IPS-NIHi11 (cell line): ENCODE data around the gene PSMC3.

Source experiments
- DNase-seq: peaks from one replicate; pipeline ENCODE4 v3.0.0; 2012; ENCODE audit warnings: mixed read lengths, low spot score

The PSMC3 gene

DNA sequence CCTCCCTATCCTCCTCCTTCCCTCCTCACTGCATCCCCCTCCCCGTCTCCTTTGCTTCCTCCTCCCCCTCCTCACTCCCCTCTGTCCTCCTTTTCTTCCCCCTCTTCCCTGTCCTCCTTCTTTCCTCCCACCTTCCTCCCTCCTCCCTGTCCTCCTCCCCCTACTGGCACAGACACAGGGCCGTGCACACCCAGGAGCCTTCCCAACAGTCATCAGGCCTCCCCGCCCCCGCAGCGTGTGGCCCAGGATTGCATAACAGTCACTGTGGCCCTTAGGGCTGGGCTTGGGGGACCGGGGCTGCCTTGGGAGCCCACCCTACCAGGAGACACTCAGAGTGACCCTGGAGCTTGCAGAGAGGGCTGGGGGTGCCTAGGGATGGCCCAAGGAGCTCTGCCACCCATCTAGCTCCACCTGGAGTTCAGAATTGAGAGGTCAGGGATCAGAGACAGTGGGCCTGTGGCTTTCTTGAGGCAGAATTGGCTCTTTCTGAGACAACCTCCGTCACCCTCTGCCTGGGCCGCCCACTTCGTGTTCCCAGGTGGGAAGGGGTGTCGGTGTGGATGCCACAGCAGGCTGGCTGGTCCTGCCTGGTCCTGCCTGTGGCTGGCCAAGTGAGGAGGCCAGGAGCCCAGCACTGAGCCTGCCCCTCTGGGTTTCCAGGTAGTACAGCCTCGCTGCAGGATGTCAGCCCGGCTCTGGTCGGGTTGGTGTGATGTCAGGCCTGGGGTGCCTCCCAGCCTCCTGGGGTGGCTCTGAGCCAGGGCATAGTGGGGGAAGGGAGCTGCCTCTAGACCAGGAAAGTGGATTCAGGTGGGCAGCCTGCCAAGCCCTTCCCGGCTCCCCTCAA, 49.5 kb downstream of the PSMC3 start:
- no peak for DNase-seq

DNA sequence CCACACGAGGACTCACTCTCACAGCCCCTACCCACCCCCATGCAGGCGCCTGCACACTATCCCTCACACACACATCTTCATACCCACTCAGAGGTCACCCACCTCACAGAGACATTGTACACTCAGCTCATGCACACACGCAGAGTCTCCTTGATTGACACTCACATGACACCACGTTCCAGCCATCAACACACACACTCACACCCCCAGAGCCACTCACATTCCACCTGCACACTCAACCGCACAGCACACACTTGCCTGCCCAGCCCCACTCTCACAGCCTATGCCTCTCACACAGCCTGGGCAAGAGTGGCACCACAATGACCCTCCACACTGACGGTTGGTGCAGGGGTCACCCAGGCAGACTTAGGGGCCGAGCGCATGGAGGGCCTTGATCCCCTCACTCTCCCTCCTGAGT, 50.1 kb downstream of the PSMC3 start:
- DNase-seq = no peak

GRCh38 chr11:47375546-47376085, 50.6 kb downstream of the PSMC3 start:
- no peak for DNase-seq

DNA sequence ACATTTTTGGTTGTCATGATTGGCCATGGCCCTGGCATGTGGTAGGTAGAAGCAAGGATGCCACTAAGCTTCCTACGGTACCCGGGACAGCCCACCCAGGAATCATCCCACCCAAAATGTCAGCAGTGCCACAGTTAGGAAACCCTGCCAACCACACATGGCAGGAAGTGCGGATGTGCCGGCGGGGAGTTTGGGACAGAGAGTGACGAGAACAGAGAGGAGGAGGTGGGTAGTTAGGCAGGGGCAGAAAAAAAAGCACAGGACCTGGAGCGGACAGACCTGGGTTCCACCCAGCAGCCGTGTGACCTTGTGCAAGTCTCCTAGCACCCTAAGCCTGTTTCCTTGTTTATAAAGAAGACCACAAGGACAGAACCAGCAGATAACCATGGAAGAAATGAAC, 51.2 kb downstream of the PSMC3 start:
- no peak for DNase-seq

GRCh38 chr11:47374720-47375019, 51.6 kb downstream of the PSMC3 start:
- DNase-seq = no peak

GRCh38 chr11:47373876-47374719, 52.1 kb downstream of the PSMC3 start:
- peak; percentile 90 for DNase-seq

- no peak for DNase-seq
These were observed 53.8 kb downstream of the PSMC3 start for GRCh38 chr11:47372422-47372821.

GRCh38 chr11:47369676-47370075, 56.6 kb downstream of the PSMC3 start:
- no peak for DNase-seq
